Measurements from ENCODE around the gene SNF8. TPM values are rescaled to one million over a fixed set of nuclear protein-coding genes. Genes with fewer than 3 reads are reported as not detected.
"Not testable (repeated sequence)": the region's sequence is repeated elsewhere in the genome, so short reads cannot be mapped to it uniquely, and the experiment has no call there.

Gene SNF8, protein sequence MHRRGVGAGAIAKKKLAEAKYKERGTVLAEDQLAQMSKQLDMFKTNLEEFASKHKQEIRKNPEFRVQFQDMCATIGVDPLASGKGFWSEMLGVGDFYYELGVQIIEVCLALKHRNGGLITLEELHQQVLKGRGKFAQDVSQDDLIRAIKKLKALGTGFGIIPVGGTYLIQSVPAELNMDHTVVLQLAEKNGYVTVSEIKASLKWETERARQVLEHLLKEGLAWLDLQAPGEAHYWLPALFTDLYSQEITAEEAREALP
- 102 and 108 TPM in 2 replicates for total RNA-seq (2014; rRNA removed; shearing (Covaris generic))
- polyA plus RNA-seq (2014; cell fraction: nucleus; rRNA removed) = 82.2 and 220 TPM in 2 replicates

DNA sequence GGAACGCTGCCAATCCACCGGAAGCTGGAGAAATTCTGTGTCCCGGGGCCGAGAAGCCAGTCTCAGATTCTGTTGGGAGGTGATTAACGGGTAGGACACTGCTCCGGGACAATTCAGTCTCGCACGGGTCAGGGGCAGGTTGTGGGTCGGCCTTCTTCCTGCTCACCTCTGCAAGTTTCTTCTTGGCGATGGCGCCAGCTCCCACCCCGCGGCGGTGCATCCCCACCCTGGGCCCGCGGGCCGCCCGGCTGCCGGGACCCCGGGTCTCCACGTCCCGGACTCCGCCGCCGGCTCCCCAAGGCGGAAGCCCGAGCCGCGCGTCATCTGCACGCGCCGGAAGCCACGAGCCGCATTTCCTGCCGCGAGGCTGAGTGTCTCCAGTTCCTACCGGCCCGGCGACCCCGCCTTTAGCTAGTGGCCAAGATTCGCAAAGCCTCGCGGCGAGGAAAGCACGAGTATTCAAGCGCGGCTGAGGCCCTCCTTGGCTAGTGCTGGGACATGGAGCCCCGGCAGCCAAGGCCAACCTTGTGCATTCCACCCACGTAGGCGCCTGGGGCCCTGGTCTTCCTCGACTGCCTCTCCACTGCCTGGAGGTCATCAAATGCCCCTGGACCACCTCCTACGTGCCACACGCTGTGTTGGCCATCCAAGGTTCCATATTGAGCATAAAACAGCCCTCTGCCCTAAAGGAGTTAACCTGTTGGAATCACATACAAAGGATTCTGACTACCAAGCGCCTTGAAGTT, at the start of gene SNF8:
SNF8 (minus strand) TSS at position 328 of the 746 bp plus-strand sequence; CDS start at position 220, 108 bp downstream.
- DNase-seq (ENCODE audit: extremely low read depth, low read depth) = peak; percentile 84

DNA sequence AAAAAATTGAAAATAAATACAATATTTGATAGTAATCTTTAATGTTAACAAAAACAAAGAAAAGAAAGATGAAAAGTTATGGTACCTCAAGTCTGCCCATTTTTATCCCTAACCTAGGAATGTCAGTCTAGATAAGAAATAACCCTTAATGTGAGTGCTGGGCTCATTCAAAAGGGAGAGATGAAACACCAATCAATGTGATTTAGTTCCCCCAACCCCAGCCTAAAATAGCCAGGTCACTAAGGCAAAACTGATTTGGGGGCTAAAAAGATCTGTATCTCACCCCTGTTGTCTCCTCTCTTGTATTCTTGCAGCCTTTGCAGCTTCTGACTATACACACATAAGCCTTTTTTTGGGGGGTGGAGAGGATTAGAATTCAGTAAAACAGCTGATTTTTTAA, 49.3 kb upstream of the SNF8 start:
- DNase-seq (ENCODE audit: extremely low read depth, low read depth) = no peak

DNA sequence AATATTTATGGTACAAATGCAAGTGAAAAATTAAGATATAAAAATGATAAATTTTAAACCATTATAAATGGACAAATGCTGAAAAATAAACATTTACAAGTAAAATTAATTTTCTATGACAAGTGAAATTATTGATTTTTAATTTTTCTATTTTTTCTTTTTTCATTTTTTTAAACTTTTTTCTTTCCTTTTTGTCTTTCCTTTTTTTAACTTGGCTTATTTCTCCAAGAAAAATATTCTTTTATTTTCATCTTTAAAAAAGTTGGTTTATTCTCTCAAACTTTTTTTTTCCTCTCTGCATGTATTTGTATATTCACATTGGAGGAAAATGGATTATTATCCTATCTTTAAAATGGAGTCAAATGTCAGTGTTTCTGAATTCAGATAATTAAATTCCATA, 48.7 kb upstream of the SNF8 start:
- no peak for DNase-seq (ENCODE audit: extremely low read depth, low read depth)

DNA sequence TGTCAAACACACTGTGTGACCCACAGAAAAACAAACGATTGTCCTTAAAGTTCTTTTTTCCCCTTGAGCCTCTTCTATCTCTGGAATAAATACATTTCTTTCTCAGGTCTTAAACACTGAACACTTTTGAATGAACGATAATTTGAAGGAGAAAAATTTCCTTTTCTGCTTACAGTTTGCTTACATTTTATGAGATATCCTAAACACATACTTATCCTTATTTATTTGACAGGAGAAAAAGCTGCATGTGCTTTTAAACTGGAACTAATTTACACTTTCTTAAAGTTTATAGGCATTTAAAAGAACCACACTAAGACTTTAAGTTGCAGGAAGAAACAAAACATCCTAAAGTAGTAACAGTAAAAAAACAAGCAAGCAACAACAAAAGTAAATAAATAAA, 47.8 kb upstream of the SNF8 start:
- DNase-seq (ENCODE audit: extremely low read depth, low read depth) = no peak

DNA sequence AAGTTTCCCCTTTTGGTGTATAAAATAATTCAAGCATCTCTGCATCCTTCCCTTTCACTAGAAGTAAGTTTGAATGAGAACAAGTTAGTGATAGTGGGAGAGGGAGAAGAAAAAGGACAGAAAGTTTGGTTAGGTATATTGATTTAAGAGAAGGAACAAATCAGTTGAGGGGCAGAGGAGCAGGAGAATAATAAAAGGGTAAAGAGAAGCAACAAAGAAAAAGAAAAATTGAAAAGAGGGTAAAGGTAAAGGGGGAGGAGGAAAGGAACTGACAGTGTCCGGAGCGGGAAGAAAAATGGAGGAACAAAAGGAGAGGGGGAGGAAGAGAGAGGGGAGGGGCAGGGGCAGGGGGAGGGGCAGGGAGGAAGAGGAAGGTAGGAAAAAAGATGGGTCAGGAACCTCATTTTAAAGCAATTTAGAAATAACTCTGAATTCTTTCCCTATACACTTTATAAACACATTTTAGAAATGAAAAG, 46.3 kb upstream of the SNF8 start:
- no peak for DNase-seq (ENCODE audit: extremely low read depth, low read depth)

DNA sequence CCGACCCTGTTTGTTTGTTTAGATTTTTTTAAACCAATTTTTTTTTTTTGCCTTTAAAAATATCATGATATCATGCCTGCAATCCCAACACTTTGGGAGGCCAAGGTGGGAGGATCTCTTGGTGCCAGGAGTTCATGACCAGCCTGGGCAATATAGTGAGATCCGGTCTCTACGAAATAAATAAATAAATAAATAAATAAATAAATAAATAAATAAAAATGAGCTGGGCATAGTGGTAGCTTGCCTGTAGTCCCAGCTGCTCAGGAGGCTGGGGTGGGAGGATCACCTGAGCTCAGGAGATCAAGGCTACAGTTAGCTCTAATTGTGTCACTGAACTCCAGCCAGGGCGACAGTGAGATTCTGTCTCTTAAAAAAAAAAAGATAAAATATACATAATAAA, 44.5 kb upstream of the SNF8 start:
- no peak for DNase-seq (ENCODE audit: extremely low read depth, low read depth)

DNA sequence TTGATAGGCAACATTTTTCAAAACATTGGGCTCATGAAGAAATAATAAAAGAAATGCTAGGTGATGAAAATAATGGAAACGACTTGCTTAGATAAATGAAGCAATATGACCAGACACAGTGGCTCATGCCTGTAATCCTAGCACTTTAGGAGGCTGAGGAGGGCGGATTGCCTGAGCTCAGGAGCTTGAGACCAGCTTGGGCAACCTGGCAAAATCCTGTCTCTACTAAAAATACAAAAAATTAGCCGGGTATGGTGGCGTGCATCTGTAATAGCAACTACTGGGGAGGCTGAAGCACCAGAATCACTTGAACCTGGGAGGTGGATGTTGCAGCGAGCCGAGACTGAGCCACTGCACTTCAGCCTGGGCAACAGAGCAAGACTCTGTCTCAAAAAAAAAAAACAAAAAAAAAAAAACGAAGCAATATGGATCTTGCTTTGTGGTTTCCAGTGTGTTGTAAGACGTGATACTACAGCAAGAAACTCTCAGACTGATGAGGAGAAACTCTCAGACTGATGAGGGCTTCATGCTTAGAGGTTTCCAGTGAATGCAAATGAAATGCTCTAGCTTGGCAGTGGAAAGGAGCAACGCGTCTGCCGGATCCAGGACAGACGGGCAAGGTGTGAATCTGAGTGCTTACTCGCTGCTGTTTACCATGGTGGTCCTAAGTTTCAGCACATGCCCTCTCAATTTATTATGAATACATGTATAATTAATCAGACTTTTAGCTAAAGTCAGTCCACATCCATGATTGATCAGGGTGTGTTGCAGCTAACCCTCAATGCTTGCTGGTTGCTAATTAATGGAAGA, 41.0 kb upstream of the SNF8 start:
- DNase-seq (ENCODE audit: extremely low read depth, low read depth) = no peak

DNA sequence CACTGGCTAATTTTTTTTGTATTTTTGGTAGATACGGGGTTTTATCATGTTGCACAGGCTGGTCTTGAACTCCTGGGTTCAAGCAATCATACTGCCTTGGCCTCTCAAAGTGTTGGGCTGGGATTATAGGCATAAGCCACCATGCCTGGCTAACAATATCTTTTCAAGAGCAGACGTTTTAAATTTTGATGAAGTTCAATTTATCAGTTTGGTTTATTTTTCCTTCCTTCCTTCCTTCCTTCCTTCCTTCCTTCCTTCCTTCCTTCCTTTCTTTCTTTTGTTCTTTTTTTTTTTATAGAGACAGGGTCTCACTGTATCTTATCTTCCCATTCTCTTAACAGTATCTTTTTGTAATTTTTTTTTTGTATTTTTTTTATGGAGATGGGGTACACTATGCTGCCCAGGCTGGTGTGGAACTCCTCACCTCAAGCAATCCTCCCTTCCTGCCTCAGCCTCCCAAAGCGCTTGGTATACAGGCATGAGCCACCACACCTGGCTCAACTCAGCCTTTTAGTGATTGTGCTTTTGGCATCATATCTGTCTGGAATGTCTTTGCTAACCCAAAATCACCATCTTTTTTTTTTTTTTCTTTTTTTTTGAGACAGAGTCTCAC, 37.4 kb upstream of the SNF8 start:
- DNase-seq (ENCODE audit: extremely low read depth, low read depth) = no peak

DNA sequence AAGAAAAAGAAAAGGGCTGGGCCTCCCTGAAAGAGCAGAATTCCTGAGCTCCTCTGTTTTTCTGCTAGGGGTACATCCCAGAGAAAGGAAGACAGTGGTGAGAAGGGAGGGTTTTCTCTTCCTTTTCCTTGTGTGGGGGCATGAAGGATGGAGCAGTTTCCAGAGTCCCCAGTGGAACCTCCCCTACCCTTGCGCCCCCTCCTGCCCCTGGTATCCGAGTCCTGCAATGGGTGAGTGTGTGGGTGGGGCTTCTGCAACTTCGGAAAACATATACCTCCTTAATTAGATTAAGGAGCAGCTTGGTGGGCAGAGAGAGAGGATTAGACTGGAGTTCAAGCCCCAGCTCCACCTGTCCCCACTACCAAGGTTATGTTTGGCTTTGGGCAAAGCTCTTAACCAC, 29.2 kb upstream of the SNF8 start:
- DNase-seq (ENCODE audit: extremely low read depth, low read depth) = no peak

DNA sequence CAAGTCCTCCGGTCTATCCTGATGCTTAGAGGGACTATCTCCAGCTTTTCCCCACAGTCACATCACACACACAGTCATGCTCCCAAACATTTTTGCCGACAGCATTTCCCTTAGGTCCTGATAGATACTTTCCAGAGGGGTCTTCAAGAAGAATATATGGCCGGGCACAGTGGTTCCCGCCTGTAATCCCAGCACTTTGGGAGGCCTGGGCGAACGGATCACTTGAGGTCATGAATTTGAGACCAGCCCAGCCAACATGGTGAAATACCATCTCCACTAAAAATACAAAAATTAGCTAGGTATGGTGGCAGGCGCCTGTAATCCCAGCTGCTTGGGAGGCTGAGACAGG, 28.1 kb upstream of the SNF8 start:
- DNase-seq (ENCODE audit: extremely low read depth, low read depth) = no peak

DNA sequence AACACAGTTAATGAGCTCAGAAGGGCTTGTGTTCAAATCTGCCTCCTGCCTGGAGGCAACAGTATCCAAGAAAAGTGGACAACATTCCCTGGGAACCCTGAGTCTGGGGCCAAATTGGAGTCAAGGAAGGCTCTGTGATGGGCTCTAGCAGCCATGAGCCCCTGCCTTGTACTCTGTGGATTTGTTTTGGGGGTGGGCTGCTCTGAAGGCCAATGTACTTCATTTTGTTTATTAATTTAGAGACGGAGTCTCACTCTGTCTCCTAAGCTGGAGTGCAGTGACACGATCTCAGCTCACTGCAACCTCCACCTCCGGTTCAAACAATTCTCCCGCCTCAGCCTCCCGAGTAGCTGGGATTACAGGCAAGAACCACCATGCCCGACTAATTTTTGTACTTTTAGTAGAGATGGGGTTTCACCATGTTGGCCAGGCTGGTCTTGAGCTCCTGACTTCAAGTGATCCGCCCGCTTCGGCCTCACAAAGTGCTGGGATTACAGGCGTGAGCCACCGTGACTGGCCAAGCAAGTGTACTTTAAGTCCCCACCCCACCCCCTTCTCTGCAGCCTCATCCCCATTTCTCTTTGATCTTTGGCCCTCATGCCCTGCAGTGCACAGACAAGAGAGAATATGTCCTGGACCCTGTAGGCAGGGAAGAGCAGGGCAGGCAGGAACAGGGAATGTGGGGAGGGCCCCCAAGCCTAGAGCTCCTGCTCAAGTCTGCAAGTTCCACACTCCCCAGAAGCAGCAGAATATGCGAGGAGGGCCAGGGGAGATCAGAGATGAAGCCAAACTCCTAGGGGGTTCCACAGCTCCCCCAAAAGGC, 26.4 kb upstream of the SNF8 start:
- DNase-seq (ENCODE audit: extremely low read depth, low read depth) = no peak

DNA sequence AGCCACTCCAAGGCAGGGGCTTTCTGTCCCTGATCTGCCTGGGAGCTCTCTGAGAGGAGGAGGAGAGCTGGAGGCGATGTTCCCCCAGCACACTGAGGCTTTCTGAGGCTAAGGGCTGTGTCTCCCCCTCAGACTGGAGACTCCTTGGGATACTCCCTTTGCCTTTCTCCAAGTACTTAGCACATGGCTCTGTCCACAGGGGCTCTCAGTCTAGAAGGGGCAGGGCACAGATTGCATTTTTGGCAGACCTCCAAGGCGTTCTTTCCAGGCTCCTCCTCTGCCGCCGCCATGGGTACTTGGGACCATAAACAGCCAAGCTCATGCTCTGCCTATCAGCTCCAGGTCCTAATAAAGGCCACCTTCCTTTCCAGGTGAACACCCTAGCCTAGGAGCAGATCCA, 25.6 kb upstream of the SNF8 start:
- DNase-seq (ENCODE audit: extremely low read depth, low read depth) = no peak

DNA sequence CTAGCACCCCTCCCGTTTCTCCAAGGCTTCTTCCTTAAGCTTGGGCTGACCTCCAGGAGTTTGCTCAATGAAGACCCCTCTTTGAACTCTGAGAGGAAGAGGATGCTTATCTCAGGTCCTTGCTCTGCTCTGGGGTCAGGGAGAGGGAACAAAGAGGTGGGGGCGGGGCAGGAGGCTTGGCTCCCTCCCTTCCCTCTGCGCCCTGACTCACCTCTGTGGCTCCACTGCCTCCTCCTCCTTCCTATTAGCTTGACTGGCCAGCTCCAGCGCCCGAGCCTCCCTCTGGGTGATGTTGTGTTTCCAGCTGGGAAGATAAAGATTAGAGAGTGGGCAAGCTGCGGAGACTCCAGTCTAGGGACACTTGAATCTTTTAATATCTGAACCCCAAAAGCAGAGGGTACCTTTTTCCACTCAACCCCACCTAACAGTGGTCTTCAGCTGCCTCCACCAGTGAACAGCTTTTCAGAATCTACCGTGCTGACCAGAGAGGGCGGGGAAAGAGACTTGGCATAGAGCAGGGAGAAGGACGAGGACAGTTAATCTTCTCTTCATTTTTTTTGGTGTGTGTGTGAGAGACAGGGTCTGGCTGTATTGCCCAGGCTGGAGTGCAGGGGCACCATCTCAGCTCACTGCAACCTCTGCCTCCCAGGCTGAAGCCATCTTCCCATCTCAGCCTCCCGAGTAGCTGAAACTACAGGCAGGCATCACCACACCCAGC, 17.0 kb upstream of the SNF8 start:
- DNase-seq (ENCODE audit: extremely low read depth, low read depth) = no peak

DNA sequence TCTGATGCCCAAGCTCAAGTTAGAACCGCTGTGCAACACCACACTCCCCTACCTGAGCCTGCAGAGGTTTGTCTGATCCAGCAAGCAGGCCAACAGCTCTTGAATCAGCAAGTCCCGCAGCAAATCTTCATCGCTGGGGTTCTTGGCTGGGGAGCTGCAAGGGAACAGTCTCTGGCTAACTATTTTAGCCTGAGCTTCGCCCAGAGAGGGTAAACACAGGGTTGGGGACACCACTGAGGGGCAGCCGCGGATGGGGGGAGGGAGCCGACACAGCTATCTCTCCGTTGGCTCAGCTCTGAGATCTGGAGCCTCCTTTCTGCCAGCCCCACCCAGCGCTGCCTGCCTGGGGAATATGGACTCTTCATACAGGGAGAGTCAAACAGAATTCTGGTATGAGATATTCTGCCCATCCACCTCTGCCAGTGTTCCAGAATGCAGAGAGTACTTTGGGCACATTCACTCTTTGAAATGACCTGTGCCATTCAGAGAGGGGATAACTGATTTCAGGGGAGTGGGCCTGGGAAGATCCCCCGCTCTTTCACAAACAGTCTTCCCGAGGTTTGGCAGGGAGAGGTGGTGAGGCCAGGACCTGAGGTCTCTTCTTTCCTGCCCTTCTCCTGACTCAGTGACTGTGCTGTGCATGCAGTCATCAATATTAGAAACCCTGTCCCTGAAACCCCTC, 16.3 kb upstream of the SNF8 start:
- DNase-seq (ENCODE audit: extremely low read depth, low read depth) = no peak

DNA sequence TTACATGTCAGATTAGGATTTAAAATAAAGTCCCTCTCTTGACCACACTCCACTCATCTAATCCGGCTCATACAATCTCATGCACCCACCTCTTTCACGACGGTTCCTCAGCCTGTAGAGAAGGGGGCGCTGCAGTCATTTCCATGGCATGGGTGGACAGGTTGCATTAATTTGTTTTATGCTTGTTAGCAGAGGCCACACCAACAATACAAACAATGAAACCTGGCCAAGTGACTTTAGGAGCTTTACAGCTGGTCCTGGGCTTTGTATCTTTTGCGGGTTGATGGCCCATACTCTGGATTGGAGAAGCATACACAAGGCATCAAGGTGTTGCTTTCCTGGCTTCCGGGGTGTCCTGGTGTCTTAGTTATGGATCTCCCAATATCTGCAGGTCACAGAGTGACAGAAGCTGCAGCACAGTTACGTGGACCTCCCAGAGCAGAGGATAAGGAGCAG, 9.7 kb upstream of the SNF8 start:
- DNase-seq (ENCODE audit: extremely low read depth, low read depth) = no peak

DNA sequence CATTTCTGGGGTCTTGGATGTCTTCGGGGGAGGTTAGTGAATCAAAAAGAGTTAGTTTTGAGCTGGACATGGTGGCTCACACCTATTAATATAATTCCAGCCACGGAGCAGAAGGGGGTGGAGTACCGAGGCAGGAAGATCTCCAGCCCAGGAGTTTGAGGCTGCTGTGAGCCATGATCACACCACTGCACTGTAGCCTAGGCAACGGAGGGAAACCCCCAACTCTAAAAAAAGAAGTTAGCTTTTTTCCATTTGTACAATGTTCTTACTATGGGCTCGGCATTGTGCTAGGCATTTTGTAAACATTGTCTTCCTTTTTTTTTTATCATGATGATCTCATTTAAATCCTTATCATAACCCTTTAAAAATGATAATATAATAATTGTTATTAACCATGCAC, 8.3 kb upstream of the SNF8 start:
- DNase-seq (ENCODE audit: extremely low read depth, low read depth) = no peak

DNA sequence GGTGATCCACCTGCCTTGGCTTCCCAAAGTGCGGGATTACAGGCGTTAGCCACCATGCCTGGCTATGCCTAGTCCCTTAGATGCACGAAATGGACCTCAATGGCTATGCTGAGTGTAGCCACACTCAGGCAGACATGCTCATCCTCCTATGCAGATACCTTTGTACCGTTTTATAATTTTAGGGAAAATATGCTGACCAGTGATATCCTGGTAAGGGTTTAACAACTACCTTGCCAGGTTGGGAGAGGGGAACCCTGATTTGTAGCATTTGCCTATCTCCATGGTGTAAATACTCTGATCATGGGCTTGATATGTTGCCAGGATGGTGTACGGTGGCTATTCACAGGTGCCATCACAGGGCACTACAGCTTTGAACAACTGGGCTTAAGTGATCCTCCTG, 6.9 kb upstream of the SNF8 start:
- no peak for DNase-seq (ENCODE audit: extremely low read depth, low read depth)

DNA sequence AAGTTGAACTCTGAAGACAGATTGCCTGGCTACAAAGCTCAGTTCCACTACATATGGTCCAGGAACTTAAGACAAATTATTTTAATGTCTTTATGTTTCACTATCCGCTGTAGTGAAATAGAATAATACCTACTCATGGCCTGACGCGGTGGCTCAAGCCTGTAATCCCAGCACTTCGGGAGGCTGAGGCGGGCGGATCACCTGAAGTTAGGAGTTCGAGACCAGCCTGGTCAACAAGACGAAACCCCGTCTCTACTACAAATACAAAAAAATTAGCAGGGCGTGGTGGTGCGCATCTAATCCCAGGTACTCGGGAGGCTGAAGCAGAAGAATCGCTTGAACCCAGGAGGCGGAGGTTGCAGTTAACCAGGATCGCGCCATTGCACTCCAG, 614 bp upstream of the SNF8 start:
- DNase-seq (ENCODE audit: extremely low read depth, low read depth) = not testable (repeated sequence)

DNA sequence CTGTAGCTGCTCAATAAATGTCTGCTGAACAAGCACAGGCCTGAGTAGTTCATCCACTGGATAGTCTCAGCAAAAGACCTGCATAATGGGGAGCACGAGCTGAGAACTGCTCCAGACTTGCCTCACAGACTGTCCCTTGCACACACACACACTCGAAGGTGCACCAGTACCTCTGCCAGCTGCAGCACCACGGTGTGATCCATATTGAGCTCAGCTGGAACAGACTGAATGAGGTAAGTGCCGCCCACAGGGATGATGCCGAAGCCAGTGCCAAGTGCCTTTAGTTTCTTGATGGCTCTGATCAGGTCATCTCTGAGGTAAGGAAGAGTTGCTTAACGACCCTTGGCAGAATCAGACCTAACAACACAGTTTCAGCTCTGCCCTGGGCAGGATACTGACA, 11.6 kb downstream of the SNF8 start:
- DNase-seq (ENCODE audit: extremely low read depth, low read depth) = no peak

All from NCI-H460 (cell line).